D721Med (cell line): ENCODE data around the gene TMEM52.
"Not testable (repeated sequence)": the region's sequence is repeated elsewhere in the genome, so short reads cannot be mapped to it uniquely, and the experiment has no call there.

Experiments
- DNase-seq: peaks from one replicate; pipeline ENCODE4 v3.0.0; 2011; ENCODE audit warnings: low spot score; ENCODE audit not compliant: insufficient read length
- FAIRE-seq: peaks from 2 replicates; lab custom pipeline; 2011; peaks lifted over from hg19 to GRCh38; lab: Jason Lieb, UNC
- CTCF ChIP-seq: IDR thresholded peaks from 2 replicates; pipeline ENCODE4 v1.5.1; 2012; ENCODE audit warnings: mild to moderate bottlenecking, control low read depth; ENCODE audit not compliant: insufficient read depth; ENCODE audit errors: missing control alignments

The TMEM52 gene

GRCh38 chr1:1891349-1892078 lies 27.6 kb downstream of the TMEM52 start:
- FAIRE-seq (no peak), DNase-seq (peak; percentile 38)
- TF ChIP-seq CTCF: no peak

GRCh38 chr1:1890506-1891348 lies 28.4 kb downstream of the TMEM52 start, which contains the start of gene GNB1:
TSS of gene GNB1 (minus strand) at chr1:1891087. CDS start at chr1:1825453, 65,634 bp downstream.
- DNase-seq (peak; percentile 74), FAIRE-seq (no peak)
- TF ChIP-seq CTCF: no peak

GRCh38 chr1:1889847-1890505 lies 29.1 kb downstream of the TMEM52 start:
- DNase-seq (no peak), FAIRE-seq (no peak)
- TF ChIP-seq CTCF: no peak

- TF ChIP-seq CTCF: no peak
- DNase-seq (no peak), FAIRE-seq (no peak)
Measured at GRCh38 chr1:1889090-1889750, 29.9 kb downstream of the TMEM52 start.

- not testable (repeated sequence) for DNase-seq, FAIRE-seq
Measured at GRCh38 chr1:1883890-1884289, 35.2 kb downstream of the TMEM52 start.

- FAIRE-seq: no peak
- no peak for TF ChIP-seq CTCF
Measured at GRCh38 chr1:1883092-1883873, 35.8 kb downstream of the TMEM52 start.

More at GRCh38 chr1:1883092-1883873, 35.8 kb downstream of the TMEM52 start:
- DNase-seq: no peak
